ENCODE results near the gene NKX2-3.

- TF ChIP-seq YY1 (IDR thresholded peaks at IDR 0.05; ENCODE audit: low read depth) (no peak), TEAD4 (IDR thresholded peaks at IDR 0.05) (no peak), EP300 (IDR thresholded peaks at IDR 0.05; ENCODE audit: borderline replicate concordance) (no peak), TAF1 (IDR thresholded peaks at IDR 0.05; ENCODE audit: low read depth) (no peak)
- TF ChIP-seq, protein P1, sequence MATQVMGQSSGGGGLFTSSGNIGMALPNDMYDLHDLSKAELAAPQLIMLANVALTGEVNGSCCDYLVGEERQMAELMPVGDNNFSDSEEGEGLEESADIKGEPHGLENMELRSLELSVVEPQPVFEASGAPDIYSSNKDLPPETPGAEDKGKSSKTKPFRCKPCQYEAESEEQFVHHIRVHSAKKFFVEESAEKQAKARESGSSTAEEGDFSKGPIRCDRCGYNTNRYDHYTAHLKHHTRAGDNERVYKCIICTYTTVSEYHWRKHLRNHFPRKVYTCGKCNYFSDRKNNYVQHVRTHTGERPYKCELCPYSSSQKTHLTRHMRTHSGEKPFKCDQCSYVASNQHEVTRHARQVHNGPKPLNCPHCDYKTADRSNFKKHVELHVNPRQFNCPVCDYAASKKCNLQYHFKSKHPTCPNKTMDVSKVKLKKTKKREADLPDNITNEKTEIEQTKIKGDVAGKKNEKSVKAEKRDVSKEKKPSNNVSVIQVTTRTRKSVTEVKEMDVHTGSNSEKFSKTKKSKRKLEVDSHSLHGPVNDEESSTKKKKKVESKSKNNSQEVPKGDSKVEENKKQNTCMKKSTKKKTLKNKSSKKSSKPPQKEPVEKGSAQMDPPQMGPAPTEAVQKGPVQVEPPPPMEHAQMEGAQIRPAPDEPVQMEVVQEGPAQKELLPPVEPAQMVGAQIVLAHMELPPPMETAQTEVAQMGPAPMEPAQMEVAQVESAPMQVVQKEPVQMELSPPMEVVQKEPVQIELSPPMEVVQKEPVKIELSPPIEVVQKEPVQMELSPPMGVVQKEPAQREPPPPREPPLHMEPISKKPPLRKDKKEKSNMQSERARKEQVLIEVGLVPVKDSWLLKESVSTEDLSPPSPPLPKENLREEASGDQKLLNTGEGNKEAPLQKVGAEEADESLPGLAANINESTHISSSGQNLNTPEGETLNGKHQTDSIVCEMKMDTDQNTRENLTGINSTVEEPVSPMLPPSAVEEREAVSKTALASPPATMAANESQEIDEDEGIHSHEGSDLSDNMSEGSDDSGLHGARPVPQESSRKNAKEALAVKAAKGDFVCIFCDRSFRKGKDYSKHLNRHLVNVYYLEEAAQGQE (IDR thresholded peaks at IDR 0.05; ENCODE audit: low read depth), result no peak
Measured at GRCh38 chr10:99506416-99506815, 26.3 kb upstream of the NKX2-3 start.

All from Ishikawa (cell line).